ENCODE results near the gene DOK7.

DNA sequence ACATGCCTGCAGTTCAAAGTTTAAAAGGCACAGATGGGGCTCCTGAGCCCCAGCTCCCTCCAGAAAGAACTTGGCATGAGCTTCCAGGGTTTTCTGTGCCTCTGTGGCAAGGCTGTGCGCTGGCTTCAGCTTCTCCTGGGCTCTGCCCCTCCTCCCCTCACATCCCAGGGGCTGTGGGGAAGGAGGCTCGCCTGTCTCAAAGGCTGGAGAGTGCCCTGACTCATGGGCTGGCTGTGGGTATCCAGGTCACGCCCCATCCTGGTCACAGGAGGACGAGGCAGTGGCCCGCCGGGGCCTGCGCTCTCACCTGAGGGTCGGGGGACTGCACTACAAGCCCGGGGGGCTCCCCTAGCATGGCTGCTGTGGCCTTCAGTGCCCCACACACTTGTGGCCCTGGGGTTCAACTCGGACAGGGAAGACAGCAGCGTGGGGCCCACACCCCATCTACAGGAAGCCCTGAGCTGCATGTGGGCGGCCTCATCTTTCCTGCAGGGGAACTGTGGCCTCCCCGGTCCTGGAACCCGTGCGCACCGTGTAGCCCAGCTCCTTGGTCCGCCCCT is 51.2 kb downstream of the DOK7 start:
- TF ChIP-seq, protein P1, sequence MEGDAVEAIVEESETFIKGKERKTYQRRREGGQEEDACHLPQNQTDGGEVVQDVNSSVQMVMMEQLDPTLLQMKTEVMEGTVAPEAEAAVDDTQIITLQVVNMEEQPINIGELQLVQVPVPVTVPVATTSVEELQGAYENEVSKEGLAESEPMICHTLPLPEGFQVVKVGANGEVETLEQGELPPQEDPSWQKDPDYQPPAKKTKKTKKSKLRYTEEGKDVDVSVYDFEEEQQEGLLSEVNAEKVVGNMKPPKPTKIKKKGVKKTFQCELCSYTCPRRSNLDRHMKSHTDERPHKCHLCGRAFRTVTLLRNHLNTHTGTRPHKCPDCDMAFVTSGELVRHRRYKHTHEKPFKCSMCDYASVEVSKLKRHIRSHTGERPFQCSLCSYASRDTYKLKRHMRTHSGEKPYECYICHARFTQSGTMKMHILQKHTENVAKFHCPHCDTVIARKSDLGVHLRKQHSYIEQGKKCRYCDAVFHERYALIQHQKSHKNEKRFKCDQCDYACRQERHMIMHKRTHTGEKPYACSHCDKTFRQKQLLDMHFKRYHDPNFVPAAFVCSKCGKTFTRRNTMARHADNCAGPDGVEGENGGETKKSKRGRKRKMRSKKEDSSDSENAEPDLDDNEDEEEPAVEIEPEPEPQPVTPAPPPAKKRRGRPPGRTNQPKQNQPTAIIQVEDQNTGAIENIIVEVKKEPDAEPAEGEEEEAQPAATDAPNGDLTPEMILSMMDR (IDR thresholded peaks at IDR 0.05), result no peak
- no peak for TF ChIP-seq POLR2A (IDR thresholded peaks at IDR 0.05)
